HG03103 (cell line): ENCODE results near the gene HDLBP.
"Not testable (repeated sequence)": the region's sequence is repeated elsewhere in the genome, so short reads cannot be mapped to it uniquely, and the experiment has no call there.

Experiments
- ATAC-seq: cut with Tn5 transposase; IDR thresholded peaks from one replicate; pipeline ENCODE4 v1.9.1; 2021; ENCODE audit warnings: low read depth; ENCODE audit not compliant: unreplicated experiment

Gene HDLBP

DNA sequence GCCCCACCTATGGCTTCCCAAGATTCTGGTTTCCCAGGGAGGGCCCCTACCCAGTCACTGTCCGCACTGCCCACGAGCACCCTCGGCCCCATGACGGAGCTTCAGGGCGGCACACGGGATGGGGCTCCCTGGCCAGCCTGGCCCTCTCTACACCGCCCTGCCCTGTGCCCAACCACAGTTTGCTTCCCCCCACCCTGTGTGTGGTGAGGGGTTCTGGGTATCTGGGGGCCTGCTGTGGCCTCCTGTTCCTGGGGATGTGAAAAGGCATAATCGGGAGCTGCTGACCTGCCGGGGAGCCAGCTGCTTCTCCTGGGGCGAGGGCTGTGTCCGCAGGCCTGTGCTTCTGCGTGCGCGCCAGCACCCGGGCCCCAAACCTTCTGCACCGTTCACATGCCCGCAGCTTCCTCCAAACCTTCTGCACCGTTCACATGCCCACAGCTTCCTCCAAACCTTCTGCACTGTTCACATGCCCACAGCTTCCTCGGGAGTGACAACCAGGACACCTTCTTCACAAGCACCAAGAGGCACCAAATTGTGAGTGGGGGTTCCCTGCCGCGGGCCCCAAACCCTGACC lies 114.6 kb downstream of the HDLBP start:
- ATAC-seq, result no peak

DNA sequence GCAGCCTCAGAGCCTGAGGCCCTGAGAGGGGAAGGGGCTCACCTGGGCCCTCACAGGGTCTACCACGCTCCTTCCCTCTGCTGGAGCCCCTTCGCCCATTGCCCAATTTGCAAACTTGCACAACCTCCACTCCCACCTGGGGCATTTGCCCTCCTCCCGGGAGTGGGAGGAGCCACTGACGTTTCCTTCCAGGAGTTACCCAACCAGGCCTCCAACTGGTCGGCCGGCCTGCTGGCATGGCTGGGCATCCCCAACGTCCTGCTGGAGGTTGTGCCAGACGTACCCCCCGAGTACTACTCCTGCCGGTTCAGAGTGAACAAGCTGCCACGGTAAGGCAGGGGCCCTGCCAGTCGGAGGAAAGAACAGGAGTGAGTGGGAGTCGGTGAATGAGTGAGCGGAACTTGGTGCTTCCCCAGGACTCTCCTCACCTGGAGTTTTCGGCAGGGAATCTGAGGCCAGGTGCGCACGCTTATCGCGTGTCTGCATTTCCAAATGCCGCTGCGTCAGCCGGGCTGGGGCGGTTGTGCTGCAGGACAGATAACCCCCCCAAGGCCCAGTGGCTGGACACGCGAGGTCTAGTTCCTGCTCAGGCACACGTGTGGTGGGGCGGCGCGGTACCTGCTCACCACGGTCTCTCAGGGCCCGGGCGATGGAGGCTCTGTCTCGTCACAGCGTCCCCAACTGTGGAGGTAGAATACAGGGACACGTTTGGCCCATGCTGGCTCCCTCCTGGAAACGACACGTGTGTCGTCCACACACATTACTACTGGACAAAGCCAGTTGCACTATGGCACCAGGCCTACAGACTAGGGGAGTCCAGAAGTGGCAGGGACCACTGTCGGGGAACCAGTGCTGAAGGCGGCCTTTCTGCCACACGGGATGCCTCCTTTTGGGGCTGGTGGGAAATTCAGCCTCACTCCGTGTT lies 115.3 kb downstream of the HDLBP start:
- no peak for ATAC-seq

DNA sequence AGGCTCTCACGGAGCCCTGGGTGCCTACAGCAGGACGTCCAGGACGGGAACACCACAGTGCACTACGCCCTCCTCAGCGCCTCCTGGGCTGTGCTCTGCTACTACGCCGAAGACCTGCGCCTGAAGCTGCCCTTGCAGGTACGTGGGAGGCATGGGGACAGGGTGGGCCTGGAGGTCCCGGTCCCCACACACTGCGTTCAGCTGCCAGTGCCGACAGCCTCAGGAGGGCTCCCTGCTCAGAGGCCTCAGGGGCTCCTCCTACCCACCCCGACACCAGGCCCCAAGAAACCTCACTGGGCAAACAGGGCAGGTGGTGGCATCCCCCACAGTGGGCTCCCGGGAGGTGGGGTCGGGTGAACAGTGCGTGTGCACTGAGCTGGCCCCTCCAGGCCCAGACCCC lies 116.2 kb downstream of the HDLBP start:
- no peak for ATAC-seq

DNA sequence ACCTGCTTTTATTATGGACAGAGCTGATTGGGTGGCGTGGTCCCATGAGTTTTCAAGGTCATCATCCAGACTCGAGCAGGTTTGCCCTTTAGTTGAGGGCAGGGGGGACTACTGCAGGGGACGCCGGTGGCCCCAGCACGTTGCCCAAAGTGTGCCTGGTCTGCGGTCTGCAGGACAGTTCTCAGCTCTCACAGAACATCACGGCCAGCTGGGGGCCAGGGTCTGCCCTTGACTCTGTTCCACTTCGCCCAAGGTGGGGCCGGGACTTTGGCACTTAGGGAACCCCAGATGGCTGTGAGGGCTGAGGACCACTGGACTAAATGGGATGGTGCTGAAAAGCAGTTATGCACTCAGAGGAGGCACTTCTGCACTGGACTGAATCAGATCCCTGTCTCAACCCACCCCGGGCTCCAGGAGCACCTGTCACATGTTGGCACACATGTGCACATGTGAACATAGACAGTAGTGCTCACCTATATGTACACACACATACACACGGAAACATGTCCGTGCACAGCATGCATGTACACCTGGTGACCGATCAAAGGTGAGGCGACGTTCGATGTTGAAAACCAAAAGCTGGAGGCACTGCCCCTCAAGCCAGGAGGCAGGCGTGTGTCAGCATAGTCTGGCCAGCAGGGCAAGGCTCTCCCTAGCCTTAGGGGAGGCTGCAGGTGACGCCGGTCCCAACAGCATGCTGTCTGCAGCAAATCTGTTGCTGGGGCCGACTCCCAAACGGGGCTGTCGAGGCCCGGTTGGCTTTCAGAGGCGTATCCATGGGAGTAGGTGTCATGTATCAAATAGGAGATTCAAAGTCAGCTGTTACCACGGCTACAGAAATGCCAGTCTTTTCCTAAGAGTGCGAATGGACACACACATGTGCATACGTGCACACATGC lies 116.8 kb downstream of the HDLBP start:
- no peak for ATAC-seq

DNA sequence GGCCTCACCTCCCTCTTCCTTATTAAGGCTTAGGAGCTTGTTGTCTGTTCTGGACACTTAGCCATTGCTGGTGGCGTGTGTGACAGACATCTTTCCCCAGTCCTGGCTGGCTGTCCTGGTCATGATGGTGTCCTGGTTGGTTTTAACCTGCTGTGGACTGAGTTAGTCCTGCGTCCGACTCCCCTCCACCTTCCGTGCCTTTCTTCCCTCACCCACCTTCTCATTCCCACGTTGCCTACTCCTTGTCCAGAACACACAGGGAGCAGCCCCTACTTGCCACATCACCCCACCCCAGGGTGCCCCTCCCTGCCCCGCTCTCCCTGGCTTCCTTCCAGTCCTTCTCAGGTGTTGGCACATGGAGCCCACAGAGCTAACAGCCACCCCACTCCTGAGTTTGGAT lies 117.5 kb downstream of the HDLBP start:
- ATAC-seq, result no peak

DNA sequence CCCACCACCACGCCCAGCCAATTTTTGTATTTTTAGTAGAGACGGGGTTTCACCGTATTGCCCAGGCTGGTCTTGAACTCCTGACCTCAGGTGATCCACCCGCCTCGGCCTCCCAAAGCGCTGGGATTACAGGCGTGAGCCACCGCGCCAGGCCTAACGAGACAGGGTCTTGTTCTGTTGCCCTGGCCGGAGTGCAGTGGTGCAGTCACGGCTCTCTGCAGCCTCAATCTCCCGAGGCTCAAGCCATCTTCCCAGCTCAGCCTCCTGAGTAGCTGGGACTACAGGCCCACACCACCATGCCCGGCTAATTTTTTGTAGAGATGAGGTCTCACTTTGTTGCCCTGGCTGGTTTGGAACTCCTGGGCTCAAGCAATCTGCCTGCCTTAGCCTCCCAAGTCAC lies 118.2 kb downstream of the HDLBP start:
- ATAC-seq, result not testable (repeated sequence)

DNA sequence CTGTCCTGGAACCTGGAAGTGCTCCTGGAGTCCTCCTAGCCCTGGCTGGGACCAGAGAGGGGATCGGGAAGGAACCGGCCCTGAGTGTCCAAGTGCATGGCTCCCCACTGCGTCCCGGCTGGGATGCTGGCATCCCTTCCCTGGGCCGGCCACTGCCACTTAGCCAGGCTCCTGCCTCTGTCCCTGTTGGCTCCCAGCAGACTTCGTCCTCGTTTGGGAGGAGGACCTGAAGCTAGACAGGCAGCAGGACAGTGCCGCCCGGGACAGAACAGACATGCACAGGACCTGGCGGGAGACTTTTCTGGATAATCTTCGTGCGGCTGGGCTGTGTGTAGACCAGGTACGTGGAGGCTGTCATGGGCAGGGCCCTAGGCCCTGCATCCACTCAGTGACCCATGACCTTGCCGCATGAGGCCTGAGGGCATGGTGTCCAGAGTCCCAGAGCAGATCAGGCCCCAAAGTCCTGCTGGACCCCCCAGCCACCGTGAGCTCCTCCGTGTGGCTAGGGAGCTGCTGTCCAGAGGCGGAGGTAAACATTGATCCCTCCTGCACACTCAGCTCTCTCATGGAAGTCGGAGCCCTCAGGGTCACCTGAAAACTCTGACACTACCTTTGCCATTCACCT lies 119.9 kb downstream of the HDLBP start:
- ATAC-seq, result no peak

DNA sequence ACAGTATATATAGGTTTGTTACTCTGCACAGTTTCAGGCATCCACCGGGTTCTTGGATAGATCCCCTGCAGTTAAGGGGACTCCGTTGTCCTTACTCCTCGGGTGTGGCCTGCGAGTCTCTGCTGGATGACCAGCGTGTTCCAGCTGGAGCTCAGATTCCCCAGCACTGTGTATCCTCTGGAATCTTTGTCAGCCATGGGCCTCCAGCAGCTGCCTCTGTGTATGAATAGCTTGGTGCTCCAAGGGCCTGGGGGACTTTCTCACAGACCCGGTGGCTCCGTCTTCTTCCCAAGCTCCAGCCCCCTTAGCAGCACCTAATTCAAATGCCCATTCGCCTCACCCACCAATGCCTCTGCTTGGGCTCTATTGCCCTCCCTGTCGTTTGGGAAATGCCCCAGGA lies 120.7 kb downstream of the HDLBP start:
- ATAC-seq, result no peak

DNA sequence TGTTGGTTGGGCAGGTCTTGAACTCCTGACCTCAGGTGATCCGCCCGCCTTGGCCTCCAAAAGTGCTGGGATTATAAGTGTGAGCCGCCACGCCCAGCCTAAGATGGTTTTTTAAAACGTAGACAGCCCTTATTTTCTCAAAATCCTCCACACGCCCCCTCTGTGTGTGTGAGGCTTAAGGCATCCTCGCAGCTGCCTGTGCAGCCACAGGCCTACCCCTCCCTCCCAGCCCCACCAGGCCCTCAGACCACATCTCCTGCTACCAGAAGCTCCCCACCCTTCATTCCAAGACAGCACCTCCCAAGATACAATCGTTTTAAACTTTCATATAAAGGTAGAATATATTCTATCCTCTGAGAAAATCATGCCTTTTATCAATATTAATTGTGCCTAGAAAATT lies 122.2 kb downstream of the HDLBP start:
- no peak for ATAC-seq

DNA sequence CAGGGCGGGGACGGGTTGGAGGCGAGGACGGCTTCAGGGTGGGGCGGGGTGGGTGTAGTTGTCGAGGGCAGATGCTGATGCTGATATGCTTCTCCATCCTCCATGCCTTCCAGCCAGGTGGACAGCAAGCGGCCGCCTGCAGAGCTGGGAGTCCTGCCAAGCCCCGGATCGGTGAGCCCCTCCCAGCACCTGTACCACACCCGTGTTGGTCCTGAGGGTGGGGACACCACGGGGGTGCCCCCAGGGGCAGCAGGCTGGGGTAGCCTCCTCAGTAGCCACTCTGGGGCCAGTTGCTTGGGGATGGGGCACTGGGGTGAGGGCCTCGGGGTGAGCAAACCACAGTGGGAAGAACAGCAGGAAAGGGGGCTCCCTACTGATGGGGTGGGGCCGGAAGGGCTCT lies 124.4 kb downstream of the HDLBP start:
- ATAC-seq, result no peak

DNA sequence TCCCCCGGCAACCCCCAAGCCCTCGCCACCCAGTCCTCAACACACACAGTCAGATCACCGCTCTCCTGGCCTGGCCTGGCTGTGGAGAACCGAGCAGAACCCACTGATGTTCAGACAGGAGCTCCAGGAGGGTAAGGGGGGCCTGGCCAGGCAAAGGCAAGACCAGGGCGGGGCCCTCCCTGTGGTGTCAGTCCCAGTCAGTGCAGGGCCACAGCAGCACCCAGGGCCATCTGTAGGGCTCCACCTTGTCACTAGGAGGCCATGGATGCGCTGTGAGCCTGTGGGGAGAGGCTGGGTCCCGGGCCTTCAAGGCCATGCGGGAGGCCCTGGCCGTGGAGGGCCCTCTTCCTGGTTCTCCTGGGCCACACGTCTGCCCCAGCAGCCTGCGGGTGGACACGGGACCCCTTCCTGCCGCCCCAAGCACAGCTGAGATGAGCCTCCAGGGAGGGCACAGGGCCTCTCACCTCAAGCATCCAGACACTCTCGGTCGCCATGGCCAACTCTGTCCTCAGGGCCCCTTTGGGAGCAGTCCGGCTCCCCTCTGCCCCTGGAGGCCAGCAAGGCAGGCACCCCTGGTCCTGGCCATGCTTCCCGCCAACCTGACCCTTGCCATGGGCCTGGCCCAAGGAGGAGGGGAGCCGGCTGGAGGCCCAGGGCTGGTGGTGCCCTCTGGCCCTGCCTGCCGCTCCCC lies 125.0 kb downstream of the HDLBP start:
- ATAC-seq, result no peak

DNA sequence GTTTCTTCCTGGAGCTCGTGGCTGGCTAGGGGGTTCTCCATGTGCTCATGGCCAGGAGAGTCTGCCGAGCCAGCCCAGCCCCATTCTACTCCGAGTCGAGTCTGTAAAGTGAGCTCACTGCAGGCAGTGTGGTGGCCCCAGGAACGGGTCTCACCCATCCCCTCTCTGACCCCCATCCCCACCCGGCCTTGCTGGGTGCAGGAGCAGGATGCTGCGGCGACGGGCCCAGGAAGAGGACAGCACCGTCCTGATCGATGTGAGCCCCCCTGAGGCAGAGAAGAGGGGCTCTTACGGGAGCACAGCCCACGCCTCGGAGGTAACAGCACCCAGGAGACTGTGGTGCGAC lies 125.6 kb downstream of the HDLBP start:
- ATAC-seq, result no peak

DNA sequence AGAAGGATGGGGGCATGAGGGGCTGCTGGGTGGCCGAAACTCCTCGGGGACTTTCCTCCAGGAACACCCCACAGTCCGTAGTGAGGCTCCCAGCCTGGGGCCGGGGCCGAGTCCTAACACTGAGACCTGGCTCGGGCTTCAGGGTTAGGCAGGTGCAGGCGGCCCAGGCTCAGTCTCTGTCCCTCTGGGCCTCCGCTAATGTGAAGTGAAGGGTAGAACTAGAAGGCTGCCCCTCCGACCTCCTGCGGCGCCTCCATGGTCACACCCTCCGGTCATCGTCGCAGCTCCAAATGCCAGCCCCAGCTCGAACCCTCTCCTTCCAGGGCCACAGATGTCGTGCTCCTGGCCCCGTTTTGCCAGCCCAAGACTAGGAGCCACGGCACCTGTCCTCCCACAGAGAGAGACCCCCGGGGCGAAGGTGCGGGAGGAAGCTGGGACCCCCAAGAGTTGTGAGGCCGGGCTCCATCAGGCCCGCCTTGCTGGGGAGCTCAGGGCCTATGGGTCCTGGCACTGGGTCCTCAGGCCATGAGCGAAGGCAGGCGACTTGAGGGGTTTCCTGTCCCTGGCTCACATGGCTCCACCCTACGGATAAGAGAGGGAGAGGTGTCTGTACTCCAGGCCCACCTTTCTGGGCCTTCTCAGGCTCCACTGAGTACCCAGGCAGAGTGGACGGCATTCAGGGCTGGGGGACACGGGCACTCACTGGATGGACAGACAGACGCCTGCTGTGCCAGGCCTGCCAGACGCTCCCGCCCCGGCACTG lies 126.2 kb downstream of the HDLBP start:
- no peak for ATAC-seq

DNA sequence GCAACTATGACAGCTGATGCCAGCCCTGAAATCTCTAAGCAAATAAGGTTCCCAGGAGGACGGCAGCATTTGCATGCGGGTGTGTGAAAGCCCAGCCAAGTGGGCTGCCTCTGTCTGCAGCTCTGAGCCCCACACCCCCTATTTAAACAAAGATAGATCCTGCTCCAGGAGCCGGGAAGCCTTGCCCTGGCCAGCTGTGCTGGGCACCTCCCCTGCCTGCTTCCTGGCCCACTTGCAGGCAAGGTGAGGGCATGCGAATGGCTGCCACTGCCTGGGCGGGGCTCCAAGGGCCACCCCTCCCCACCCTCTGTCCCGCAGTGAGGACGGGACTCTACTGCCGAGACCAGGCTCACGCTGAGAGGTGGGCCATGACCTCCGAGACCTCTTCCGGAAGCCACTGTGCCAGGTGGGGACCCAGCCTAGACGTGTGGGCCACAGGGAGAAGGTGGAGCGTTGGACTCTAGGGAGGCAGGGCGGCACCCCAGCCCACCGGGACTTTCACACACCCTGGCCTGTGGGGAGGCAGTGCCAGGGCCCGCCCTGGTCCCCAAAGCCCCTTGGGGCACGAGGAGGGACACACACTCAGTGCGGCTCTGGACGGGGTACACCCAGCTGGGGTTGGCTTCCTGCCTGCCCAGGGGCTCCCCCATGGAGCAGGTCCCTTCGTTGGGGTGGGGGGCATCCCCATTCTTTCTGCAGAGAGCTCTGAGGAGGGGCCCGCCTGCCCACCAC lies 126.9 kb downstream of the HDLBP start, which contains the start of gene ANO7:
TSS of gene ANO7 (plus strand) at position 317 of the 732 bp plus-strand sequence. CDS start 1,387 bp downstream, outside the sequence.
- no peak for ATAC-seq

DNA sequence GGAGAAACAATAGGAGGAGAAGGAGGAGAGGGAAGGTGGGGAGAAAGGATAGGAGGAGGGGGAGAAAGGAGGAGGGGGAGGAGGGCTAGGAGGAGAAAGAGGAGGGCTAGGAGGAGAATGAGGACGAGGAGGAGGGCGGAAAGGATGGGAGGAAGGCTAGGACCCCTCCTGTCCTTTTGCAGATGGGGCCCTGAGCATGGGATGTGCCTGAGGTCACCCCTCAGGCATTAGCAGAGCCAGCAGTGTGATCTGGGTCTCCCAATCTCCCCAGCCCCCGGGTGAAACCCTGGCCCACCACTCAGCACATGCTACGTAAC lies 127.6 kb downstream of the HDLBP start:
- ATAC-seq, result no peak

DNA sequence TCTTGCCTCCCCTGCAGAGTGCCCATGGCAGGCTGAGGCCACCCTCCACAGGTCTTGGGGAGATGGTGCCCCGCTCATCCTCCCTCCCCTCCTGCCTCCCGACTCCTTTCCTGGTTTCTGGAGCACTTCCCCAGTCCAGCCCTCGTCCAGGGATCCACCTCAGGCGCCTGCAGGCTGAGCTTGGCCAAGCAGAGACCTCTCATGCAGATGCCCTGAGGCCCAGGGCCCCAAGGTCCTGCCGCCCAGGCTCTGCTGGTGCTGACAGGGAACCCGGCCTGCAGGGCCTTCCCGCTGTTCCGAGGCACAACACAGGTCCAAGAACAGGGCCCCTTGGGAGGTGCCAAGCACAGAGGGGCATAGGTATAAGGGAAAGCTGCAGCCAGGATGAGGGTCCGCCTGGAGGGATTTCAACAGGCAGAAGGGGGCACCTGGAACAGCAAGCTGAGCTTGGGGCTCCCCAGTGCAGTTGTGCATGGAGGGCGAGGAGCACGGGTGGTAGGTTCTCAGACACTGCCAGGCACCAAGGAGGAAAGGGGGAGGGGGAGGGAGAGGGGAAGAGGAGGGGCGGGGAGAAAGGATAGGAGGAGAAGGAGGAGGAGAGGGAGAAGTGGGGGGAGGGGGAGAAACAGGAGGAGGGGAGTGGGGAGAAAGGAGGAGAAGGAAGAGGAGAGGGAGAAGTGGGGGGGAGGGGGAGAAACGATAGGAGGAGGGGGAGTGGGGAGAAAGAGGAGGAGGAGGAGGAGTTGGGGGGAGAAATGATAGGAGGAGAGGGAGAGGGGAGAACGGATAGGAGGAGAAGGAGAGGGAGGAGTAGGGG lies 128.2 kb downstream of the HDLBP start:
- no peak for ATAC-seq

DNA sequence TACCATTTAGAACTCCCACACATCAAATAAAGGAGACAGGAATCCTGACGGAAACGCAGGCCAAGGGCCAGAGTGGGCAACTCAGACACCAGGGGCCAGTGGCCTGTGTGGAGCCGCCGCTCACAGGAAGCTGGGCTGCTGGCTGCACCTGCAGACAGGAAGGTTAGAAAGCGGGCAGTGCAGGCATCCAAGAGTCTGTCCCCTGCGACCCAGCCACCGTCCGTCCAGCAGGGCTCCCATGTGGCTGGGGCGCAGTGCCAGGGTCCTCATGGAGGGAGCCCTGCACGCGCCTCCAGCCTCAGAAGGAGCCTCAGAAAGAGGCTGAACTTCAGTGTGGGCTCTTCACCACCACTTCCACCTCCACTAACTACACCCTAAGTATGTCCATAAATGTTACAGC lies 129.5 kb downstream of the HDLBP start:
- ATAC-seq, result no peak

DNA sequence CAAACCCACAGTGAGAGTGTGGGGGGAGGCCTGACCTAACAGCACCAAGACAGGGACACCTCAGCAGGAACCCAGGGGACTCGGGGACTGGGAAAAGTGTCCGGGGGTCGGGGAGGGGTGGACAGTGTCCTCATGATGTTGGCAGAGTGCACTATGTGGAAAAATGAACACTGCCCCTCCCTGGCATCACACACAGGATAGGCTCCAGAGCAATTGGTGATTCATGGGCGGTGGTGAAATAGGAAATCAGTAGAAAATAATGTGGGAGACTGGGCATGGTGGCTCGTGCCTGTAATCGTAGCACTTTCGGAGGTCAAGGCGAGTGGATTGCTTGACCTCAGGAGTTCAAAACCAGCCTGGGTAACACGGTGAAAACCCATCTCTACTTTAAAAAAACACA lies 130.6 kb downstream of the HDLBP start:
- ATAC-seq, result no peak
